K562 (cell line): ENCODE data around the gene NFYC. TPM values are rescaled to one million over a fixed set of nuclear protein-coding genes. Genes with fewer than 3 reads are reported as not detected.
A peak's percentile ranks its signal among the peaks of the same experiment; 100 is the strongest.

Experiments
- C11orf30 ChIP-seq: fragments of 450-650 bp; IDR thresholded peaks from 2 replicates; pipeline ENCODE4 v1.6.1; 2016; ENCODE audit warnings: low read depth, mild to moderate bottlenecking
- CBX5 ChIP-seq: IDR thresholded peaks from 2 replicates; pipeline ENCODE4 v1.6.1; 2014; ENCODE audit warnings: low read depth, borderline replicate concordance
- DMBX1 ChIP-seq: fragments of 250-450 bp; sonication (Bioruptor Pico); IDR thresholded peaks from 2 replicates; pipeline ENCODE4 v1.8.0; 2022; ENCODE audit warnings: inconsistent platforms, mild to moderate bottlenecking, moderate library complexity, borderline replicate concordance
- FOXK2 ChIP-seq, 2 experiments: fragments of 450-650 bp; IDR thresholded peaks in 1 of 2; conservative IDR thresholded peaks in 1 of 2; 2 replicates each; pipeline ENCODE4 v1.6.1; 2016; ENCODE audit warnings: low read depth in 2 of 2, mild to moderate bottlenecking in 1 of 2
- HDAC1 ChIP-seq, 2 experiments: fragments of 450-650 bp; IDR thresholded peaks; 2 replicates each; pipeline ENCODE4 v1.6.1; 2016 to 2017; ENCODE audit warnings: inconsistent platforms in 1 of 2, mild to moderate bottlenecking in 1 of 2, moderate library complexity in 1 of 2
- HSF4 ChIP-seq: fragments of 250-450 bp; sonication (Bioruptor Pico); IDR thresholded peaks from 2 replicates; pipeline ENCODE4 v2.1.2; 2022; ENCODE audit warnings: mild to moderate bottlenecking, moderate library complexity, borderline replicate concordance
- JUN ChIP-seq, 2 experiments: sonication (generic) in 1 of 2; formaldehyde crosslinking in 1 of 2; IDR thresholded peaks; 2 replicates each; pipeline versions ENCODE4 v1.6.1 to v1.8.0; 2012 to 2022; ENCODE audit warnings: borderline replicate concordance in 2 of 2, mild to moderate bottlenecking in 2 of 2, improper control_type of control experiment in 1 of 2, low read depth in 1 of 2, low read length in 1 of 2, missing genetic modification reagents in 1 of 2
- LCOR ChIP-seq: sonication (generic); formaldehyde crosslinking; IDR thresholded peaks from 2 replicates; pipeline ENCODE4 v1.8.0; 2022; ENCODE audit warnings: mild to moderate bottlenecking, missing genetic modification reagents
- MTA1 ChIP-seq: fragments of 450-650 bp; IDR thresholded peaks from 2 replicates; pipeline ENCODE4 v1.6.1; 2017; ENCODE audit warnings: borderline replicate concordance
- MYNN ChIP-seq, 2 experiments: sonication (generic); formaldehyde crosslinking in 1 of 2; IDR thresholded peaks; 2 replicates each; pipeline versions ENCODE4 v1.5.0 to v1.6.1; 2016 to 2020; ENCODE audit warnings: antibody characterized with exemption in 1 of 2, missing genetic modification reagents in 1 of 2
- RBFOX2 ChIP-seq: fragments of 200-400 bp; formaldehyde crosslinking; IDR thresholded peaks from 2 replicates; pipeline ENCODE4 v1.6.1; 2017; ENCODE audit warnings: low read depth, mild to moderate bottlenecking, low read length, moderate library complexity
- SAP30 ChIP-seq: fragments of 200-600 bp; sonication (generic); IDR thresholded peaks from 2 replicates; pipeline ENCODE4 v1.6.1; 2012; ENCODE audit warnings: borderline replicate concordance, low read depth, mild to moderate bottlenecking, moderate library complexity, low read length, control low read depth, inconsistent platforms; ENCODE audit not compliant: insufficient read depth, poor library complexity, severe bottlenecking
- SREBF2 ChIP-seq: sonication (generic); formaldehyde crosslinking; IDR thresholded peaks from 2 replicates; pipeline ENCODE4 v1.4.0; 2020; ENCODE audit warnings: mild to moderate bottlenecking, missing genetic modification reagents
- XRCC5 ChIP-seq: fragments of 200-400 bp; formaldehyde crosslinking; IDR thresholded peaks from 2 replicates; pipeline ENCODE4 v1.6.1; 2017; ENCODE audit warnings: low read depth, mild to moderate bottlenecking, low read length
- ZNF75A ChIP-seq: fragments of 450-650 bp; formaldehyde crosslinking; IDR thresholded peaks from 2 replicates; pipeline ENCODE4 v1.4.0; 2020; ENCODE audit warnings: mild to moderate bottlenecking
- polyA plus RNA-seq, 8 experiments: library from polyadenylated mRNA; depleted of rRNA in 4 of 8; stranded (reverse) in 5 of 8; unstranded in 3 of 8; fragments of >200 nt; fragmentation: Nextera tagmentation in 2 of 8; fragmentation: Illumina TruSeq in 1 of 8; extraction: Ambion mirVana in 2 of 8; extraction: Trizol in 1 of 8; gene quantifications; 2 replicates each; pipeline versions ENCODE4 v1.2.1 to v1.2.3, GENCODE V29; 2011 to 2014; ENCODE audit warnings: inconsistent platforms in 1 of 8, missing spikeins in 1 of 8
- total RNA-seq, 7 experiments: library from RNA; depleted of rRNA in 6 of 7; stranded (reverse); fragments of >200 nt in 6 of 7; fragmentation: Illumina TruSeq in 2 of 7; extraction: Trizol in 2 of 7; gene quantifications; 2 replicates each; pipeline versions ENCODE4 v1.2.1 to v1.2.3, GENCODE V29; 2011 to 2021; ENCODE audit warnings: low replicate concordance in 1 of 7
- TF ChIP-seq, protein P1 (sequence below): fragments of 250-450 bp; sonication (Bioruptor Pico); IDR thresholded peaks from 2 replicates; pipeline ENCODE4 v1.4.0; 2020; ENCODE audit warnings: mild to moderate bottlenecking
- TF ChIP-seq, protein P2 (sequence below), 3 experiments: IDR thresholded peaks in 2 of 3; conservative IDR thresholded peaks in 1 of 3; 2 replicates each; pipeline ENCODE4 v1.5.1; 2011 to 2012; ENCODE audit warnings: low read length in 3 of 3, mild to moderate bottlenecking in 3 of 3, control low read depth in 2 of 3, improper control_type of control experiment in 1 of 3, inconsistent platforms in 1 of 3, low read depth in 1 of 3, mixed read lengths in 1 of 3, moderate library complexity in 1 of 3; ENCODE audit not compliant: insufficient read depth in 2 of 3
- TF ChIP-seq, protein P3 (sequence below): fragments of 250-450 bp; sonication (Bioruptor Pico); IDR thresholded peaks from 2 replicates; pipeline ENCODE4 v1.5.0; 2020; ENCODE audit warnings: mild to moderate bottlenecking
- TF ChIP-seq, protein P4 (sequence below): fragments of 200-800 bp; sonication (Bioruptor generic); IDR thresholded peaks from 2 replicates; pipeline ENCODE4 v1.6.1; 2017; ENCODE audit warnings: missing genetic modification characterization, missing compliant biosample characterization

The NFYC gene
- total and polyA plus RNA-seq, 9 of the 15 experiments (the other 6 are each of a cell fraction or from before 2014, with no cell fraction given): 4.8 to 59.8 (median 41.1) TPM

DNA sequence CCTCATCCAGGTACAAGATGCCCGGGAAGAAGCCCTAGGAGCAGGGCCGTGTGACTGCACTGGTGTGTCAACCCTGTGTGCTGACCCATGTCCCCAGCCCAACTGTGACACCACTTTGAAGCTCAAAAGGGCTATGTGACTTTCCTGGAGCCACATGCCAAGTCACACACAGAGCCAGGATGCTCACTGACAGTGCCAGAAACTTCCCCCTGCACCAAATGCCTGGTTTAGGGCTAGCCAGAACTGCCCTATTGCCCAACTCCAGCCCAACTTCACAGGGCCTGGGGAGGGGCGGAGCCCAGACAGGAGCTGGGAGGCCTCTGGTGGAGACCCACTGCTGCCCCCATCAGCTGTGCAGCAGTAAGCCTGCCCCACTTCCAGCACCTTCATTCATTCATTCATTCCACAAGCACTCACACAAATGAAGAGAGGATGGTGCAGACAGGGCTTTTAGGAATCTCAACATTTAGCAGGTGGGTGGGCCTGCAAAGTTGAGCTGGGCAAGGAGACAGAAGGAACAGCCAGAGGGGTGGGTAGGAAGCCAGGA, 128.8 kb downstream of the NFYC start (continued):
- TF ChIP-seq, protein P1, sequence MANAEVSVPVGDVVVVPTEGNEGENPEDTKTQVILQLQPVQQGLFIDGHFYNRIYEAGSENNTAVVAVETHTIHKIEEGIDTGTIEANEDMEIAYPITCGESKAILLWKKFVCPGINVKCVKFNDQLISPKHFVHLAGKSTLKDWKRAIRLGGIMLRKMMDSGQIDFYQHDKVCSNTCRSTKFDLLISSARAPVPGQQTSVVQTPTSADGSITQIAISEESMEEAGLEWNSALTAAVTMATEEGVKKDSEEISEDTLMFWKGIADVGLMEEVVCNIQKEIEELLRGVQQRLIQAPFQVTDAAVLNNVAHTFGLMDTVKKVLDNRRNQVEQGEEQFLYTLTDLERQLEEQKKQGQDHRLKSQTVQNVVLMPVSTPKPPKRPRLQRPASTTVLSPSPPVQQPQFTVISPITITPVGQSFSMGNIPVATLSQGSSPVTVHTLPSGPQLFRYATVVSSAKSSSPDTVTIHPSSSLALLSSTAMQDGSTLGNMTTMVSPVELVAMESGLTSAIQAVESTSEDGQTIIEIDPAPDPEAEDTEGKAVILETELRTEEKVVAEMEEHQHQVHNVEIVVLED (CRISPR knock-in tag): no peak
- TF ChIP-seq CBX5 (no peak), ZNF75A (CRISPR knock-in tag) (no peak), HSF4 (peak; percentile 5; the same call in 1 of the 2 replicates), FOXK2 (conservative IDR thresholded peaks at IDR 0.05 in 1 of 2, IDR thresholded peaks at IDR 0.05 in 1 of 2; ENCODE audit: low read depth in 2 of 2) (0 out of 4 replicates have a peak, but pooled peaks of 1 of the 2 experiments have one; percentile 14), RBFOX2 (no peak), JUN (IDR thresholded peaks at IDR 0.05; ENCODE audit: borderline replicate concordance, low read depth, low read length) (no peak), JUN (CRISPR knock-in tag; IDR thresholded peaks at IDR 0.05; ENCODE audit: borderline replicate concordance) (peak; percentile 60; the same call in 1 of the 2 replicates), HDAC1 (IDR thresholded peaks at IDR 0.05) (no peak), C11orf30 (no peak), XRCC5 (no peak), DMBX1 (CRISPR knock-in tag) (no peak), MYNN (IDR thresholded peaks at IDR 0.05) (no peak), MYNN (CRISPR knock-in tag; IDR thresholded peaks at IDR 0.05) (no peak), SREBF2 (CRISPR knock-in tag) (no peak), LCOR (no peak), SAP30 (no peak), MTA1 (no peak)
- TF ChIP-seq, protein P2, sequence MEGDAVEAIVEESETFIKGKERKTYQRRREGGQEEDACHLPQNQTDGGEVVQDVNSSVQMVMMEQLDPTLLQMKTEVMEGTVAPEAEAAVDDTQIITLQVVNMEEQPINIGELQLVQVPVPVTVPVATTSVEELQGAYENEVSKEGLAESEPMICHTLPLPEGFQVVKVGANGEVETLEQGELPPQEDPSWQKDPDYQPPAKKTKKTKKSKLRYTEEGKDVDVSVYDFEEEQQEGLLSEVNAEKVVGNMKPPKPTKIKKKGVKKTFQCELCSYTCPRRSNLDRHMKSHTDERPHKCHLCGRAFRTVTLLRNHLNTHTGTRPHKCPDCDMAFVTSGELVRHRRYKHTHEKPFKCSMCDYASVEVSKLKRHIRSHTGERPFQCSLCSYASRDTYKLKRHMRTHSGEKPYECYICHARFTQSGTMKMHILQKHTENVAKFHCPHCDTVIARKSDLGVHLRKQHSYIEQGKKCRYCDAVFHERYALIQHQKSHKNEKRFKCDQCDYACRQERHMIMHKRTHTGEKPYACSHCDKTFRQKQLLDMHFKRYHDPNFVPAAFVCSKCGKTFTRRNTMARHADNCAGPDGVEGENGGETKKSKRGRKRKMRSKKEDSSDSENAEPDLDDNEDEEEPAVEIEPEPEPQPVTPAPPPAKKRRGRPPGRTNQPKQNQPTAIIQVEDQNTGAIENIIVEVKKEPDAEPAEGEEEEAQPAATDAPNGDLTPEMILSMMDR (IDR thresholded peaks at IDR 0.05 in 2 of 3, conservative IDR thresholded peaks at IDR 0.05 in 1 of 3; ENCODE audit: insufficient read depth in 2 of 3, low read depth in 1 of 3, low read length in 3 of 3): peak; percentile 45 to 63 (median 58)
- TF ChIP-seq, protein P3, sequence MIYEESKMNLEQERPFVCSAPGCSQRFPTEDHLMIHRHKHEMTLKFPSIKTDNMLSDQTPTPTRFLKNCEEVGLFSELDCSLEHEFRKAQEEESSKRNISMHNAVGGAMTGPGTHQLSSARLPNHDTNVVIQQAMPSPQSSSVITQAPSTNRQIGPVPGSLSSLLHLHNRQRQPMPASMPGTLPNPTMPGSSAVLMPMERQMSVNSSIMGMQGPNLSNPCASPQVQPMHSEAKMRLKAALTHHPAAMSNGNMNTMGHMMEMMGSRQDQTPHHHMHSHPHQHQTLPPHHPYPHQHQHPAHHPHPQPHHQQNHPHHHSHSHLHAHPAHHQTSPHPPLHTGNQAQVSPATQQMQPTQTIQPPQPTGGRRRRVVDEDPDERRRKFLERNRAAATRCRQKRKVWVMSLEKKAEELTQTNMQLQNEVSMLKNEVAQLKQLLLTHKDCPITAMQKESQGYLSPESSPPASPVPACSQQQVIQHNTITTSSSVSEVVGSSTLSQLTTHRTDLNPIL (CRISPR knock-in tag): no peak
- TF ChIP-seq, protein P4, sequence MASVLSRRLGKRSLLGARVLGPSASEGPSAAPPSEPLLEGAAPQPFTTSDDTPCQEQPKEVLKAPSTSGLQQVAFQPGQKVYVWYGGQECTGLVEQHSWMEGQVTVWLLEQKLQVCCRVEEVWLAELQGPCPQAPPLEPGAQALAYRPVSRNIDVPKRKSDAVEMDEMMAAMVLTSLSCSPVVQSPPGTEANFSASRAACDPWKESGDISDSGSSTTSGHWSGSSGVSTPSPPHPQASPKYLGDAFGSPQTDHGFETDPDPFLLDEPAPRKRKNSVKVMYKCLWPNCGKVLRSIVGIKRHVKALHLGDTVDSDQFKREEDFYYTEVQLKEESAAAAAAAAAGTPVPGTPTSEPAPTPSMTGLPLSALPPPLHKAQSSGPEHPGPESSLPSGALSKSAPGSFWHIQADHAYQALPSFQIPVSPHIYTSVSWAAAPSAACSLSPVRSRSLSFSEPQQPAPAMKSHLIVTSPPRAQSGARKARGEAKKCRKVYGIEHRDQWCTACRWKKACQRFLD (CRISPR knock-in tag): 0 out of 2 replicates have a peak, but pooled peaks have one; percentile 9
